ENCODE measurements around the gene ESF1.

DNA sequence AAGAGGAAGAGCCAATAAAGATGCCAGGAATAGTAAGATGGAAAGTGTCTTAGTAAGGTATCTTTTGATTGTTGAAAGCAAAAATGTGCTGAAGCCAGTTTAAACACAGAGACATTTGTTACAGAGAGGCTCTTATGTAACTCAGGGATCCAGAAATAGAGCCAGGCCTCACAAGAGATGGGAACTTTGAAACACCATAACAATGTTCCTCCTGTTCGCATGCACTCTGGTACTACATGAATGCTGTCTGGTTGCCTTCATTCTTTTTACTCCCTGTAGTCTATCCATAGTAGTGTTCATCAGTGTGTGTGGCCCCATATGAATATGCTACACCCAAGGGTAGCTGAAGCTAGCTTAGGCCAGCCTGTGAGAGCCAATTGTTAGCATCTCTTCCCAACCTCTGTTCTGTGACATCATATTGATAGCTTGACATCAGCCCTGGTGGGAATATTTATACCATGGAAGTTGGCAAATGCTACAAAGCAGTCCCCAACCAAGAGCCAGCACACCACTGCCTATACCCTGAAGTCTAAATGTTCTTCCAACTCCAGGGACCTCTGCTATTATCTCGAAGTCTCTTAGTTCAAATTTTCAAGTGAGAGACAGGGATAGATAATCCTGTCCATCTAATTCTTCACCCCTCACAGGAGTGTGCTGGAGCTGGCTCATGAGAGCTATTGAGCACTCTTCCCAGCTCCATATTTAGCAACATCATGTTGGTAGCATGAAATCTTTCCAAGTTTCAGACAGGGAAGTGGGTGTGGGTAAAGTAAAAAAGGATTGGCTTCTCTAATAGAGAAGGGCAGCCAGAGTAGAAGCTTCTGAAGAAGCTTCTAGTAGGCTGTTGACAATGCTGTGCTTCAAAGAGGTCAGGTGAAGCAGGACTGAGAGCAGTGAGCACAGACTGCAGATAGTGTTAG lies 7.1 kb upstream of the ESF1 start:
- no peak for TF ChIP-seq FOXA1 (IDR thresholded peaks at IDR 0.05)
- no peak for TF ChIP-seq SP1 (IDR thresholded peaks at IDR 0.05)
- no peak for TF ChIP-seq FOXM1 (IDR thresholded peaks at IDR 0.05; ENCODE audit: borderline replicate concordance)
- TF ChIP-seq ZNF384 (IDR thresholded peaks at IDR 0.05) = no peak
- TF ChIP-seq BHLHE40 (IDR thresholded peaks at IDR 0.05; ENCODE audit: borderline replicate concordance) = no peak

Data from HEK293T (cell line).